ENCODE measurements around the gene CUL4B. TPM values are rescaled to one million over a fixed set of nuclear protein-coding genes. Genes with fewer than 3 reads are reported as not detected.

The CUL4B gene
- total RNA-seq, 1 donor from 2014 or later = 17.9 TPM

Other genes with a start within 250 kb of the CUL4B start
- 0.48 TPM for gene TMEM255A, start 249.5 kb downstream of the CUL4B start, total RNA-seq
- gene ATP1B4, start 198.9 kb downstream of the CUL4B start, total RNA-seq = 16.9 TPM
- gene LAMP2, start 91.7 kb downstream of the CUL4B start, total RNA-seq = 62.1 TPM
- gene MCTS1, start 43.1 kb upstream of the CUL4B start, total RNA-seq = 26.7 TPM
- gene C1GALT1C1, start 69.1 kb upstream of the CUL4B start, total RNA-seq = 15.5 TPM

Measured in cardiac septum (tissue), 1 donor.